GM12892 (cell line): ENCODE data around the gene EMP2.

ENCODE experiments used
- POLR2A ChIP-seq: IDR thresholded peaks from 2 replicates; pipeline ENCODE4 v1.6.1; 2011; ENCODE audit warnings: low read depth, low read length, control low read depth
- POLR2AphosphoS5 ChIP-seq: IDR thresholded peaks from 2 replicates; pipeline ENCODE4 v1.6.1; 2011; ENCODE audit warnings: low read depth, low read length, control low read depth

DNA sequence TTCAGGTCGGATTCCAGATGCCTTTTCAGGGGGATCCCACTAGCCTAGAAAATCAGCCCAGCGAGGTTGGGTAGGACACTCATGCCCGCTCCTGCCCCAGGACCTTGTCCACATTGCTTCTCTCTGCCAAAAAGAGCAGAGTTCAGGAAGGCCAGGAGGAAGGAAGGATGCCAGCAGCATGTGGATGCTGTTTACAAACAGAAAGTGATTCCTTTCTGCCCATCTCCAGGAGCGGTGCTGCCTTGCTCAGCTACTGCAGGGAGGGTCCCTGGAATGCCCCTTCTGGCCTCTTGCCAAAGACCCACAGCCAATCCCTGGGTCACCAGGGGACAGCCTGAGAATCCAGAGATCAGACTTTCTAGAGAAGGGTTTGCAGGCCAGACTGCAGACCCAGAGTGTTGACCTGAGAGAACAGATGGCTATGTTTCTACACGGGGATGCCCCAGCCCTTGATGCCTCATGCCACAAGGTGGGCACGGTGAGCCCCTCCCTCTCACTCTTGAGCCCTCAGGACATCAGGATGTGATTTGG lies 32.3 kb upstream of the EMP2 start:
- TF ChIP-seq POLR2A = no peak
- no peak for TF ChIP-seq POLR2AphosphoS5
